OCI-LY1 (cell line): ENCODE measurements around the gene CDADC1.

ENCODE experiments used
- EZH2 ChIP-seq: fragments of 200-600 bp; sonication (generic), shearing (Covaris generic); IDR thresholded peaks from 2 replicates; pipeline ENCODE4 v1.8.0; 2017; ENCODE audit warnings: borderline replicate concordance, mixed run types, mild to moderate bottlenecking, antibody characterized with exemption, low read length, moderate library complexity, mixed read lengths
- TF ChIP-seq, protein P1 (sequence below): fragments of 200-600 bp; sonication (generic), shearing (Covaris generic); IDR thresholded peaks from 2 replicates; pipeline ENCODE4 v1.5.1; 2017; ENCODE audit warnings: mild to moderate bottlenecking, antibody characterized with exemption, low read length, moderate library complexity, mixed read lengths

- TF ChIP-seq, protein P1, sequence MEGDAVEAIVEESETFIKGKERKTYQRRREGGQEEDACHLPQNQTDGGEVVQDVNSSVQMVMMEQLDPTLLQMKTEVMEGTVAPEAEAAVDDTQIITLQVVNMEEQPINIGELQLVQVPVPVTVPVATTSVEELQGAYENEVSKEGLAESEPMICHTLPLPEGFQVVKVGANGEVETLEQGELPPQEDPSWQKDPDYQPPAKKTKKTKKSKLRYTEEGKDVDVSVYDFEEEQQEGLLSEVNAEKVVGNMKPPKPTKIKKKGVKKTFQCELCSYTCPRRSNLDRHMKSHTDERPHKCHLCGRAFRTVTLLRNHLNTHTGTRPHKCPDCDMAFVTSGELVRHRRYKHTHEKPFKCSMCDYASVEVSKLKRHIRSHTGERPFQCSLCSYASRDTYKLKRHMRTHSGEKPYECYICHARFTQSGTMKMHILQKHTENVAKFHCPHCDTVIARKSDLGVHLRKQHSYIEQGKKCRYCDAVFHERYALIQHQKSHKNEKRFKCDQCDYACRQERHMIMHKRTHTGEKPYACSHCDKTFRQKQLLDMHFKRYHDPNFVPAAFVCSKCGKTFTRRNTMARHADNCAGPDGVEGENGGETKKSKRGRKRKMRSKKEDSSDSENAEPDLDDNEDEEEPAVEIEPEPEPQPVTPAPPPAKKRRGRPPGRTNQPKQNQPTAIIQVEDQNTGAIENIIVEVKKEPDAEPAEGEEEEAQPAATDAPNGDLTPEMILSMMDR, result no peak
- TF ChIP-seq EZH2, result no peak
Measured at GRCh38 chr13:49315036-49315565, 67.4 kb downstream of the CDADC1 start.
